PC-3 (cell line): Measurements from ENCODE around the gene ZBTB7C. TPM values are rescaled to one million over a fixed set of nuclear protein-coding genes. Genes with fewer than 3 reads are reported as not detected.

Source experiments
- ATAC-seq: fragments of 200-7000 bp; cut with Tn5 transposase; 2 replicates; pipeline ENCODE4 v1.9.1; 2020; ENCODE audit warnings: mild to moderate bottlenecking, moderate library complexity
- BruUV-seq: library from RNA; stranded (reverse); fragments of 400-500 nt; replicated peaks from 2 replicates; lab custom pipeline; 2021; lab: Mats Ljungman, UMichigan
- CTCF ChIA-PET: fragments of 300-600 bp; sonication (Branson Sonifier 250); formaldehyde crosslinking; loops from one replicate; lab custom pipeline; 2022; ENCODE audit warnings: antibody characterized with exemption; lab: Charles Lee
- POLR2A ChIA-PET: fragments of 300-600 bp; sonication (Branson Sonifier 250); formaldehyde crosslinking; loops from one replicate; lab custom pipeline; 2022; ENCODE audit warnings: antibody characterized with exemption; ENCODE audit not compliant: unreplicated experiment; lab: Charles Lee
- DNase-seq: peaks from one replicate; pipeline ENCODE4 v3.0.0-alpha.2; 2015
- H2AFZ ChIP-seq: fragments of 300-600 bp; sonication (generic); 2 replicates; pipeline ENCODE4 v1.6.0; 2016; ENCODE audit warnings: antibody characterized with exemption, low read length
- H3F3A ChIP-seq: fragments of 300-600 bp; sonication (generic); one replicate; pipeline ENCODE4 v1.6.0; 2017; ENCODE audit warnings: antibody characterized with exemption, low read length, control low read depth, mild to moderate bottlenecking; ENCODE audit not compliant: unreplicated experiment
- H3K27ac ChIP-seq: fragments of 300-600 bp; sonication (generic); 2 replicates; pipeline ENCODE4 v1.5.1; 2016; ENCODE audit warnings: mild to moderate bottlenecking, low read length
- H3K27me3 ChIP-seq: fragments of 300-600 bp; sonication (generic); 2 replicates; pipeline ENCODE4 v1.6.1; 2016; ENCODE audit warnings: low read length, mixed read lengths
- H3K36me3 ChIP-seq: fragments of 300-600 bp; sonication (generic); 2 replicates; pipeline ENCODE4 v1.6.1; 2016; ENCODE audit warnings: low read depth, mixed run types, low read length, mixed read lengths
- H3K4me1 ChIP-seq: fragments of 300-600 bp; sonication (generic); 2 replicates; pipeline ENCODE4 v1.5.1; 2016; ENCODE audit warnings: low read length; ENCODE audit not compliant: insufficient read depth
- H3K4me2 ChIP-seq: fragments of 300-600 bp; sonication (generic); 2 replicates; pipeline ENCODE4 v1.6.0; 2016; ENCODE audit warnings: low read length
- H3K4me3 ChIP-seq: fragments of 300-600 bp; sonication (generic); 2 replicates; pipeline ENCODE4 v1.5.1; 2016; ENCODE audit warnings: mild to moderate bottlenecking, low read length, mixed read lengths
- H3K79me2 ChIP-seq: fragments of 300-600 bp; sonication (generic); 2 replicates; pipeline ENCODE4 v1.6.1; 2017; ENCODE audit warnings: low read length, mixed read lengths
- H3K9ac ChIP-seq: fragments of 300-600 bp; sonication (generic); 2 replicates; pipeline ENCODE4 v1.6.0; 2016; ENCODE audit warnings: mild to moderate bottlenecking, low read length
- H3K9me2 ChIP-seq: fragments of 300-600 bp; sonication (generic); replicated peaks from 2 replicates; pipeline ENCODE4 v1.6.1; 2016; ENCODE audit warnings: mixed run types, low read length, mixed read lengths
- H3K9me3 ChIP-seq: fragments of 300-600 bp; sonication (generic); 2 replicates; pipeline ENCODE4 v1.6.1; 2016; ENCODE audit warnings: low read length, mixed read lengths
- H4K20me1 ChIP-seq: fragments of 300-600 bp; sonication (generic); 2 replicates; pipeline ENCODE4 v1.6.1; 2016; ENCODE audit warnings: low read length, mixed read lengths
- EZH2 ChIP-seq: fragments of 300-600 bp; sonication (generic); IDR thresholded peaks from one replicate; pipeline ENCODE4 v1.6.1; 2017; ENCODE audit warnings: antibody characterized with exemption, mild to moderate bottlenecking, low read length; ENCODE audit not compliant: unreplicated experiment
- EZH2phosphoT487 ChIP-seq: fragments of 300-600 bp; sonication (generic); IDR thresholded peaks from 2 replicates; pipeline ENCODE4 v1.6.1; 2018; ENCODE audit warnings: mild to moderate bottlenecking, antibody characterized with exemption, low read length, borderline replicate concordance
- intact Hi-C: fragments of 100-400 bp; cut with micrococcal nuclease; formaldehyde crosslinking; loops from 2 replicates; pipeline ENCODE4 v1.9.0; 2023
- total RNA-seq: library from RNA; depleted of rRNA; stranded (reverse); fragments of >200 nt; gene quantifications from 2 replicates; pipeline ENCODE4 v1.2.3, GENCODE V29; 2014
- TF ChIP-seq, protein P1 (sequence below): fragments of 300-600 bp; sonication (generic); conservative IDR thresholded peaks from 2 replicates; pipeline ENCODE4 v1.5.1; 2017; ENCODE audit warnings: antibody characterized with exemption, low read depth, mild to moderate bottlenecking, low read length

ZBTB7C gene
- total RNA-seq, 1 experiment from 2014 or later, result 1.3 TPM

GRCh38 chr18:48154828-48155227, 254.4 kb downstream of the ZBTB7C start:
- CTCF ChIA-PET, result no interaction called here
- H4K20me1 ChIP-seq, result no peaks in the 10 kb centered on the region
- no peak for DNase-seq
- 0 out of 2 replicates have a peak overlapping the region, but pooled peaks have one; percentile 74 for H3K27ac ChIP-seq
- no peaks in the 10 kb centered on the region for H3K79me2 ChIP-seq
- peaks cover 36% of the 10 kb centered on the region for H3K4me1 ChIP-seq
- H3K27me3 ChIP-seq, result no peaks in the 10 kb centered on the region
- intact Hi-C loops, result no loop called here
- no peaks in the 10 kb centered on the region for H3K36me3 ChIP-seq
- no peaks in the 10 kb centered on the region for H3K9me2 ChIP-seq
- no peak overlapping the region for H3K4me2 ChIP-seq
- no peaks in the 10 kb centered on the region for H3F3A ChIP-seq
- TF ChIP-seq EZH2, result no peak
- TF ChIP-seq, protein P1, sequence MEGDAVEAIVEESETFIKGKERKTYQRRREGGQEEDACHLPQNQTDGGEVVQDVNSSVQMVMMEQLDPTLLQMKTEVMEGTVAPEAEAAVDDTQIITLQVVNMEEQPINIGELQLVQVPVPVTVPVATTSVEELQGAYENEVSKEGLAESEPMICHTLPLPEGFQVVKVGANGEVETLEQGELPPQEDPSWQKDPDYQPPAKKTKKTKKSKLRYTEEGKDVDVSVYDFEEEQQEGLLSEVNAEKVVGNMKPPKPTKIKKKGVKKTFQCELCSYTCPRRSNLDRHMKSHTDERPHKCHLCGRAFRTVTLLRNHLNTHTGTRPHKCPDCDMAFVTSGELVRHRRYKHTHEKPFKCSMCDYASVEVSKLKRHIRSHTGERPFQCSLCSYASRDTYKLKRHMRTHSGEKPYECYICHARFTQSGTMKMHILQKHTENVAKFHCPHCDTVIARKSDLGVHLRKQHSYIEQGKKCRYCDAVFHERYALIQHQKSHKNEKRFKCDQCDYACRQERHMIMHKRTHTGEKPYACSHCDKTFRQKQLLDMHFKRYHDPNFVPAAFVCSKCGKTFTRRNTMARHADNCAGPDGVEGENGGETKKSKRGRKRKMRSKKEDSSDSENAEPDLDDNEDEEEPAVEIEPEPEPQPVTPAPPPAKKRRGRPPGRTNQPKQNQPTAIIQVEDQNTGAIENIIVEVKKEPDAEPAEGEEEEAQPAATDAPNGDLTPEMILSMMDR, result no peak
- TF ChIP-seq EZH2phosphoT487, result no peak
- H3K9ac ChIP-seq, result no peak overlapping the region
- POLR2A ChIA-PET, result no interaction called here
- no peak for ATAC-seq
- H3K4me3 ChIP-seq, result no peak overlapping the region
- no peaks in the 10 kb centered on the region for H3K9me3 ChIP-seq
- no peak overlapping the region for H2AFZ ChIP-seq
- no TSS peak for BruUV-seq

DNA sequence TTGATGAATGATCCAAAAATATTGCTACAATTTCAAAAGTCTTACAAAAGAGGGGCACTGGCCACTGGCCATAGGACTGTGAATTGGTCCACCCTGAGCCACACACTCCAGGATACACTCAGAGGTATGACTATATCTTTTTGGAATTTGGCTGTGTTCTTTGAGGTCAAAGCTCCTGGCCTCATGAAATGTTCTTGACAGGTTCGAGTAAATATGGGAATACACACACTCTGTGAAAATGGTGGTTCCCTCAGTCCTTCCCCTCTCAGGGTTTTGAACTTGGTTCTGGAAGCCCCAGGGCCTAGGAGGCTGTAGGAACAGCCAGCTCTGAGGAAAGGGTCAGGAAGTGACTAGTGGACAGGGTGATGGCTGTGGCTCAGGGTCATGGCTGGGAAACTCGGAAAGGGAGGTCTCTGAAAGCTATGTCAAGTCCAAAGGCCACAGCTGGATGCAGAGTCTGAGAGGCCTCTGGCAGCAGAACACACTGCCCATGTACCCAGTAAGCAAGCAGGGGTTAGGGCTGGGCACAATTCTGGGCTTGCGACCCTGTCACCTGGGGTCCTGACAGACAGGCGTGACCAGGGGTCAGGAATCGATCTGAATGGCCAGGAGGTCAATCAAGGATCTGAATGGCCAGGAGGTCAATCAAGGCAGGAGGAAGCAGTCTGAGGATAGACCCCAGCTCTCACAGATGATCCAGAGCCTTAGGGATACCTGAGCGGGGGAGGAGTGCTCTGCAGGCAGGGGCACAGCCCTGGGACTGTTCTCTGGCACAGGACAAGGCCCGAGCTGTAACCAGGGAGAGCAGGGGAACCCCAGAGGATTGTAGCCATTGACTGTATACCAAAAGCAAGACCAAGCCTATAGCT, 255.3 kb downstream of the ZBTB7C start:
- H3F3A ChIP-seq, result no peaks in the 10 kb centered on the region
- BruUV-seq, result no TSS peak
- DNase-seq (peak; percentile 68), ATAC-seq (peak; percentile 51)
- no peaks in the 10 kb centered on the region for H4K20me1 ChIP-seq
- H3K4me3 ChIP-seq, result no peak overlapping the region
- H3K9me2 ChIP-seq, result no peaks in the 10 kb centered on the region
- H3K4me1 ChIP-seq, result peaks cover 36% of the 10 kb centered on the region
- H3K9me3 ChIP-seq, result no peaks in the 10 kb centered on the region
- TF ChIP-seq, protein P1, result no peak
- no peak for TF ChIP-seq EZH2phosphoT487
- no peak for TF ChIP-seq EZH2
- ChIA-PET CTCF (no interaction called here), POLR2A (no interaction called here)
- H3K36me3 ChIP-seq, result no peaks in the 10 kb centered on the region
- no peak overlapping the region for H2AFZ ChIP-seq
- H3K79me2 ChIP-seq, result no peaks in the 10 kb centered on the region
- peak overlapping the region; percentile 31; the same call in 1 of the 2 replicates for H3K4me2 ChIP-seq
- no peak overlapping the region for H3K9ac ChIP-seq
- intact Hi-C loops, result no loop called here
- peak overlapping the region; percentile 74 for H3K27ac ChIP-seq
- H3K27me3 ChIP-seq, result no peaks in the 10 kb centered on the region

DNA sequence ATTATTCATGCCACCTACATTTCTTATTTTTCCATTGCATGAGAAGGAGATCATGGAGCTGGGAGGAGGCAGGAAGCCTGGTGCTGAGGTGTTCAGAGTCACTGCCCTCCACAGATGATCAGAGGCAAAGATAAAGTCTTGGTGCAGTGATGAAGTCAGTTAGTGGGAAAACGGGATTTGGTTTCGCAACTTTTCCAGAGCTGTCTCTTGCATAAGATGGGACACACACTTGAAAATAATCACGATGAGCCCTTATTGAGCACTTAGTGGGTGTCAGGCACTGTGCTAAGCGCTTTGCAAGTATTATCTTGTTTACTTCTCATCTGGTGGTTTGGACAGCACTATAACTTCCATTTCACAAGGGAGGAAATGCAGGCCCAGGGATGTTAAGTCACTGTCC, 256.6 kb downstream of the ZBTB7C start:
- ChIA-PET CTCF (no interaction called here), POLR2A (no interaction called here)
- ATAC-seq (no peak), DNase-seq (peak; percentile 67)
- Histone ChIP-seq H3K27ac (peak overlapping the region; percentile 79), H3K27me3 (no peaks in the 10 kb centered on the region), H3F3A (no peaks in the 10 kb centered on the region), H2AFZ (no peak overlapping the region), H3K4me2 (no peak overlapping the region), H3K4me1 (peaks cover 36% of the 10 kb centered on the region), H3K9ac (peak overlapping the region; percentile 33; the same call in 1 of the 2 replicates), H3K36me3 (no peaks in the 10 kb centered on the region), H3K4me3 (no peak overlapping the region), H3K9me3 (no peaks in the 10 kb centered on the region), H4K20me1 (no peaks in the 10 kb centered on the region), H3K79me2 (no peaks in the 10 kb centered on the region), H3K9me2 (no peaks in the 10 kb centered on the region)
- BruUV-seq, result no TSS peak
- intact Hi-C loops, result no loop called here
- TF ChIP-seq EZH2, result no peak
- TF ChIP-seq, protein P1, result no peak
- TF ChIP-seq EZH2phosphoT487, result no peak
